NCI-H82 treated with DMSO at 0.1 percent for 48 hours (cell line): ENCODE results near the gene RALGPS1.

Experiments used
- DNase-seq: peaks from one replicate; lab custom pipeline; 2025; ENCODE audit not compliant: unreplicated experiment; lab: John Stamatoyannopoulos, UW

Gene RALGPS1

GRCh38 chr9:127241354-127241753 is 326.8 kb downstream of the RALGPS1 start:
- DNase-seq = no peak

GRCh38 chr9:127244609-127245601 is 330.3 kb downstream of the RALGPS1 start:
- peak; percentile 66 for DNase-seq

- no peak for DNase-seq
Observed at GRCh38 chr9:127245637-127246164, 331.1 kb downstream of the RALGPS1 start.

- DNase-seq = no peak
Observed at GRCh38 chr9:127248241-127248640, 333.7 kb downstream of the RALGPS1 start.

- no peak for DNase-seq
Observed at GRCh38 chr9:127249877-127250276, 335.3 kb downstream of the RALGPS1 start.

GRCh38 chr9:127250896-127251391 is 336.4 kb downstream of the RALGPS1 start:
- DNase-seq = peak; percentile 20

DNA sequence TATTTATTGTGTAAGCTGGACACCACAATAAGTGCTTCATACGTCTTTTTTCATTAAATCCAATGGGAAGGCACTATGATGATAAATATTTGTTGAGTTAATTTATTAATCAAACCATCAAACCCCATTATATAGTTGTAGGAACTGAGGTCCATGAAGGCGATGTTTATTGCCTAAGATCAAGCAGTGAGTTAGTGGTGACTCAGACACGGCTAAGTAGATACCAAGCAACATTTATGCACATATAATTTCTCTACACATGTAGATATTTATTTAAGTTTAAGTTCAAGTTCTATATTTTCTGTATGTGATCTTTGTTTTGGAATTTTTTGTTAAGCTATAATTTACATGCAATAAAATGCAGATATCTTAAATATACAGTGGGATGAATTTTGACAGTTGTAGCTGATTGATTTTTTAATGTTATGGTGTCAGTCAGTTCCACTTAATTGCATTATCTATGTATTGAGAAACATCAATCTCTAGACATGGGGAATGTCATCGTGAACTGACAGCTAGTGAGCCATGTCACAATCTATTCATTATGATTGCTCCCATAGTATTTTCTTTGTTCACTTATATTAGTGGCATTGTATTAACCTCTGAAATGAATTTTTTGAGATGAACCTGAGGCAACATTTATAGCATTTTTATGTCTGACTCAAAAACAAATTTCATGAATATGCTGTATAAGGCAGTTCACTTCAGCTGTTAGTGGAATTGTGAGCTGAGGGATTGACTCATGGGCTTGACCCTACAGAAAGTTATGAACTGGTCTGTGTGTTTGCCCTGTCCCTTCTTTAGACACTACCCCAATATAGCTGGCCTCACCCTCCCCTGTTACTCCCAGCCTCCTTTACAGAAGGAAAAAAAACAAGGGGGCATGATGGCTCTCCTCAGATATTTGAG is 338.1 kb downstream of the RALGPS1 start:
- DNase-seq = no peak

DNA sequence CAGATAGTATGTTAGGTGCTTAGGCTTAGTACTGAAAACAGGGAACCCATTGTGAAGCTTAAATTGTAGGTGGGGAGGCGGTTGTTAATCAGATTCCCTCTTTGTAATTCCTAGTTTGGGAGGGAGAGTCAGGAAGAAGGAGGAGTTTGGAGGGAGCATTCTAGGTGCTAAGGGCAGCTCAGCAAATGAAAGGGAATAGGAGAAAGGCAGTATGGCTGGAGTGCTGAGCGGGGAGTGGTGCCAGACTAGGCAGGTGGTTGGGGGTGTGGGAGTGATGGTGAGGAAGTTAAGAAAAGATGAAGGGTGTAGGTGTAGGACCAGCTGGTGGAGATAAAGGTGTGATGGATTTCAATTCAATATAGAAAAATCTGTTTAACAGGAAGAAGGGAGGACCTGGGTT is 338.9 kb downstream of the RALGPS1 start:
- peak; percentile 74 for DNase-seq

GRCh38 chr9:127255692-127256091 is 341.1 kb downstream of the RALGPS1 start:
- DNase-seq = no peak

DNA sequence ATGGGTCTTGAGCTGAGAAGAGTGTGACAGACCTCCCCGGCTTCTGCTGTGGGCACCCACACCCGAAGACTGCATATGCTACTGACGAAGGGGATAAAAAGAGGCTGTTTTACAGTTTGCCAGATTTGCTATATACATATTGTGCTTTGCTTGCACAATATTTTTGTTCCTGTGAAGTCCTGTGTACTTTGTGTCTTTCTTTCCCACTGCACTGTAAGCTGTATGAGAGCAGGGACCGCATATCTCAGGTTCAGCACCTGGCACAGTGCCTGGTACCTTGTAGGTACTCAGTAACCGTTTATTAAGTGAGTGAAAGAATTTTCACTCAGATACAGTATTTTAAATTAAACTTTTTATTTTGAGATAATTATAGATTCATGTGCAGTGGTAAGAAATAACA is 341.7 kb downstream of the RALGPS1 start:
- DNase-seq = no peak

DNA sequence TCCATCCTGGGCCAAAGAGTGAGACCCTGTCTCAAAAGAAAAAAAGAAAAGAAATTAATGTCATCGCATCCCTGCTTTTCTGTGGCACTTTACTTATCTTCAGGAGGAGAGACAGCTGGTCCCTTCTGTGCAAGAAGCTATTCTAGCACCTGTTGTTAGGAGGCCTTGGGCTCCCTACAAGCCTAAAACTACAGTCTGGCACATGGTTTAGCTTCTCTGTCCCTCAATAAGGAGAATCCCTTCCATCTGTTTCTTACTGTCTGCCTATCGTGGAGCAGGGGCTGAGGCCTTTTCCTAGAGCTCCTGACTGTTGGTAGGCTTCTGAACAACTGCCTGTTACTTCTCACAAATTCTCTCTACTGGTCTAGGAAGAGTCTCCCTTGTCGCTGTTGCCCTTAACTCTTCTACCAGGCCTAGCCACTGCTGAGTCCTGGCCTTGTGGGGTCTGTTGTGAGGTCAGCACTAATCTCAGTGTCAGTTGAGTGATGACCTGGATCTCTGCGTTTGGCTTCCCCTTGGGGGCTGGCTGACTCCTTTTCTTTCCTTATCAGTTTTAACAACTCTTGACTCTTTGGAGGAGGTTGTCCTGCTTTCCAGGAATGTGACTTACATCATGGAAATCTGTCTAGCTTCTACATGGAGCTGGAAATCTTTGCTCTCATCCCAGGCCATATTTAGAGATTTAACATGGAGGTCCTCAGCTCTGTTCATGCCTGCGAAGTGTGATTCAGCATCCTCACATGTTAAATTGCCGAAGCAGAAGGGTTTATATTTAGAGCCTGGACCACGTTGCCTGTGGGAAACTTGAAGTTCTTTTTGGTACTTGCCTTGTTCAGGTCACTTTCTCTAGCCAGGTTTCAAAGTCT is 344.3 kb downstream of the RALGPS1 start:
- peak; percentile 43 for DNase-seq

GRCh38 chr9:127262602-127263001 is 348.0 kb downstream of the RALGPS1 start:
- no peak for DNase-seq

- DNase-seq = no peak
Observed at GRCh38 chr9:127263237-127263636, 348.7 kb downstream of the RALGPS1 start.

- peak; percentile 14 for DNase-seq
Observed at GRCh38 chr9:127263664-127264063, 349.1 kb downstream of the RALGPS1 start.

DNA sequence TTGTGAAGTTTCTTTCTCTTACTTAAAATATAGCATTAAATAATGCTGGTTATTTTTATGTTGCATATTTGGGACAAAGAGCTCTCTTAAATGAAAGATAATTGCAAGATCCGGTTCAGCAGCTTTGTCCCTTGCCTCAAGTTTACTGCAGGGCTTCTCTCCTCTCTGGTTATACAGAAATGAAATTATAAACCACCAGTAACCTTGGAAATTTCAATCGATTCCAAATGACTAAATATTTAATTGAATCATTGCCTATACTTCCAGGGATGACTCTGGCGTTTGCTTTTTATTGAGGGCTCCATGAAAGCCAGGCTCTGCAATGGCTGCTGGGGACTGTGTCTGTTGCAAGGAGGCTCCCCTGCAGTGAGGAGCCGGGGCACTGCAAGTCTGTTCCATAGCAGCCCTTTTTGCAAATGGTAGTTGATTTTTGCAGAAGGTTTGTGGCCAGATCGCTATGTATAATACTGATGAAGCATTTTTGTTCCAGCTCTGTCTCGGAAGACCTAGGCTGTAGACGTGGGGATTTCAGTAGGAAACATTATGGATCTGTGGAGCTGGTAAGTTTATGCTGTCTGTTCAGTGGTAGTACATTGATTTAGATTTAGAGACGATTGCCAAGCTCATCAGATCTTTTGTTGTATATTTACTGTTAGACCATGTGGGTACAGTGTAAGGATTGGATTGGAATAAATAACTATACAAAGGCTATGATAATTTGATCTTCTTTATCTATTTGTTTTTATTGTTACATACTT is 350.1 kb downstream of the RALGPS1 start, which contains the start of gene GARNL3:
GARNL3 (plus strand) TSS at position 313 of the 758 bp plus-strand sequence; CDS start at position 417, 104 bp downstream.
- no peak for DNase-seq

- DNase-seq = no peak
Observed at GRCh38 chr9:127267793-127268525, 353.4 kb downstream of the RALGPS1 start.

- no peak for DNase-seq
Observed at GRCh38 chr9:127269449-127269848, 354.9 kb downstream of the RALGPS1 start.
